ENCODE data around the gene YJEFN3.

- TF ChIP-seq POLR2A (IDR thresholded peaks at IDR 0.05), result no peak
- TF ChIP-seq, protein P1, sequence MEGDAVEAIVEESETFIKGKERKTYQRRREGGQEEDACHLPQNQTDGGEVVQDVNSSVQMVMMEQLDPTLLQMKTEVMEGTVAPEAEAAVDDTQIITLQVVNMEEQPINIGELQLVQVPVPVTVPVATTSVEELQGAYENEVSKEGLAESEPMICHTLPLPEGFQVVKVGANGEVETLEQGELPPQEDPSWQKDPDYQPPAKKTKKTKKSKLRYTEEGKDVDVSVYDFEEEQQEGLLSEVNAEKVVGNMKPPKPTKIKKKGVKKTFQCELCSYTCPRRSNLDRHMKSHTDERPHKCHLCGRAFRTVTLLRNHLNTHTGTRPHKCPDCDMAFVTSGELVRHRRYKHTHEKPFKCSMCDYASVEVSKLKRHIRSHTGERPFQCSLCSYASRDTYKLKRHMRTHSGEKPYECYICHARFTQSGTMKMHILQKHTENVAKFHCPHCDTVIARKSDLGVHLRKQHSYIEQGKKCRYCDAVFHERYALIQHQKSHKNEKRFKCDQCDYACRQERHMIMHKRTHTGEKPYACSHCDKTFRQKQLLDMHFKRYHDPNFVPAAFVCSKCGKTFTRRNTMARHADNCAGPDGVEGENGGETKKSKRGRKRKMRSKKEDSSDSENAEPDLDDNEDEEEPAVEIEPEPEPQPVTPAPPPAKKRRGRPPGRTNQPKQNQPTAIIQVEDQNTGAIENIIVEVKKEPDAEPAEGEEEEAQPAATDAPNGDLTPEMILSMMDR (IDR thresholded peaks at IDR 0.05 in 4 of 5, conservative IDR thresholded peaks at IDR 0.05 in 1 of 5), result no peak
These were observed 49.5 kb downstream of the YJEFN3 start for GRCh38 chr19:19578252-19578651.
